H9 (cell line): Measurements from ENCODE around the gene ELP1. TPM values are rescaled to one million over a fixed set of nuclear protein-coding genes. Genes with fewer than 3 reads are reported as not detected.

Experiments used
- DNase-seq: peaks from one replicate; pipeline ENCODE4 v3.0.0-alpha.2; 2017
- H2AFZ ChIP-seq: one replicate; pipeline ENCODE4 v1.6.1; 2013; ENCODE audit warnings: mild to moderate bottlenecking, low read length, control low read depth, moderate library complexity
- H2AK5ac ChIP-seq: 2 replicates; pipeline ENCODE4 v1.6.1; 2013; ENCODE audit warnings: low read length, control low read depth, mixed read lengths; ENCODE audit not compliant: insufficient read length
- H2BK120ac ChIP-seq: one replicate; pipeline ENCODE4 v1.6.1; 2013; ENCODE audit warnings: low read depth, mild to moderate bottlenecking, low read length, control low read depth, inconsistent platforms; ENCODE audit not compliant: poor library complexity, severe bottlenecking
- H2BK12ac ChIP-seq: 2 replicates; pipeline ENCODE4 v1.6.1; 2013; ENCODE audit warnings: low read length, control low read depth, mixed read lengths, low read depth; ENCODE audit not compliant: insufficient read length
- H2BK15ac ChIP-seq: 2 replicates; pipeline ENCODE4 v1.6.1; 2013; ENCODE audit warnings: low read depth, low read length, control low read depth
- H2BK20ac ChIP-seq: one replicate; pipeline ENCODE4 v1.6.1; 2013; ENCODE audit warnings: low read depth, mild to moderate bottlenecking, low read length, control low read depth, inconsistent platforms; ENCODE audit not compliant: poor library complexity, severe bottlenecking
- H2BK5ac ChIP-seq: 2 replicates; pipeline ENCODE4 v1.6.1; 2013; ENCODE audit warnings: low read length, control low read depth, mixed read lengths; ENCODE audit not compliant: insufficient read length
- H3K14ac ChIP-seq: 2 replicates; pipeline ENCODE4 v1.6.1; 2013; ENCODE audit warnings: low read length, control low read depth; ENCODE audit not compliant: insufficient read depth
- H3K18ac ChIP-seq: 2 replicates; pipeline ENCODE4 v1.6.1; 2013; ENCODE audit warnings: low read depth, mild to moderate bottlenecking, mixed read lengths, low read length, control low read depth; ENCODE audit not compliant: insufficient read length
- H3K23ac ChIP-seq: 2 replicates; pipeline ENCODE4 v1.6.1; 2013; ENCODE audit warnings: low read length, control low read depth, mixed read lengths, low read depth; ENCODE audit not compliant: insufficient read length
- H3K23me2 ChIP-seq: 2 replicates; pipeline ENCODE4 v1.6.1; 2013; ENCODE audit warnings: low read depth, mild to moderate bottlenecking, mixed read lengths, low read length, control low read depth; ENCODE audit not compliant: insufficient read length, poor library complexity, severe bottlenecking
- H3K27ac ChIP-seq: 2 replicates; pipeline ENCODE4 v1.5.1; 2013; ENCODE audit warnings: low read length, control low read depth, mixed read lengths, low read depth; ENCODE audit not compliant: insufficient read length
- H3K27me3 ChIP-seq: 2 replicates; pipeline ENCODE4 v1.6.1; 2013; ENCODE audit warnings: low read length, control low read depth, inconsistent platforms; ENCODE audit not compliant: insufficient read depth
- H3K4ac ChIP-seq: 2 replicates; pipeline ENCODE4 v1.6.1; 2013; ENCODE audit warnings: low read depth, mild to moderate bottlenecking, control low read depth, inconsistent platforms, low read length, moderate library complexity
- H3K4me1 ChIP-seq: 2 replicates; pipeline ENCODE4 v1.6.1; 2013; ENCODE audit warnings: low read length, control low read depth, inconsistent platforms; ENCODE audit not compliant: insufficient read depth
- H3K4me2 ChIP-seq: 2 replicates; pipeline ENCODE4 v1.6.1; 2013; ENCODE audit warnings: low read length, control low read depth, mixed read lengths; ENCODE audit not compliant: insufficient read length, insufficient read depth
- H3K56ac ChIP-seq: 2 replicates; pipeline ENCODE4 v1.6.1; 2013; ENCODE audit warnings: low read depth, mild to moderate bottlenecking, mixed read lengths, low read length, control low read depth; ENCODE audit not compliant: insufficient read length
- H3K79me1 ChIP-seq: 2 replicates; pipeline ENCODE4 v1.6.1; 2013; ENCODE audit warnings: low read depth, mild to moderate bottlenecking, moderate library complexity, low read length, control low read depth, inconsistent platforms; ENCODE audit not compliant: insufficient read depth, poor library complexity, severe bottlenecking
- H3K79me2 ChIP-seq: 2 replicates; pipeline ENCODE4 v1.6.1; 2013; ENCODE audit warnings: low read length, control low read depth, inconsistent platforms; ENCODE audit not compliant: insufficient read depth
- H3K9ac ChIP-seq: 2 replicates; pipeline ENCODE4 v1.6.1; 2013; ENCODE audit warnings: low read length, control low read depth, mixed read lengths; ENCODE audit not compliant: insufficient read length; ENCODE audit errors: extremely low read depth
- H3K9me3 ChIP-seq: one replicate; pipeline ENCODE4 v1.6.1; 2013; ENCODE audit warnings: low read depth, low read length, inconsistent platforms; ENCODE audit not compliant: control insufficient read depth
- H3T11ph ChIP-seq: one replicate; pipeline ENCODE4 v1.6.1; 2013; ENCODE audit warnings: mild to moderate bottlenecking, low read length, control low read depth, inconsistent platforms
- H4K20me1 ChIP-seq: one replicate; pipeline ENCODE4 v1.6.1; 2013; ENCODE audit not compliant: control insufficient read depth, insufficient read length, insufficient read depth
- H4K5ac ChIP-seq: 2 replicates; pipeline ENCODE4 v1.6.1; 2013; ENCODE audit warnings: low read depth, mild to moderate bottlenecking, mixed read lengths, low read length, control low read depth; ENCODE audit not compliant: insufficient read length
- H4K8ac ChIP-seq: replicated peaks from 2 replicates; pipeline ENCODE4 v1.6.1; 2013; ENCODE audit warnings: low read length, control low read depth, mixed read lengths, low read depth; ENCODE audit not compliant: insufficient read length
- H4K91ac ChIP-seq: 2 replicates; pipeline ENCODE4 v1.6.1; 2013; ENCODE audit warnings: low read depth, mild to moderate bottlenecking, moderate library complexity, mixed read lengths, low read length, control low read depth; ENCODE audit not compliant: insufficient read length
- H3K27ac Mint-ChIP-seq, 3 experiments: 2 replicates in 2 of 3; 3 replicates in 1 of 3; pipeline ENCODE4 v1.8.0; 2020 to 2021; ENCODE audit warnings: mixed read lengths in 3 of 3, mild to moderate bottlenecking in 1 of 3, moderate library complexity in 1 of 3
- H3K27me3 Mint-ChIP-seq: 2 replicates; pipeline ENCODE4 v1.8.0; 2021; ENCODE audit warnings: low read depth, mild to moderate bottlenecking, moderate library complexity, mixed read lengths
- H3K36me3 Mint-ChIP-seq, 3 experiments: 2 replicates in 2 of 3; 3 replicates in 1 of 3; pipeline ENCODE4 v1.8.0; 2020 to 2021; ENCODE audit warnings: low read depth in 3 of 3, mixed read lengths in 3 of 3; ENCODE audit not compliant: insufficient read depth in 1 of 3
- H3K4me1 Mint-ChIP-seq, 2 experiments: 2 replicates each; pipeline ENCODE4 v1.8.0; 2020; ENCODE audit warnings: mixed read lengths in 2 of 2
- H3K4me3 Mint-ChIP-seq, 2 experiments: 2 replicates in 1 of 2; 3 replicates in 1 of 2; pipeline ENCODE4 v1.8.0; 2020 to 2021; ENCODE audit warnings: mild to moderate bottlenecking in 2 of 2, mixed read lengths in 2 of 2, moderate library complexity in 1 of 2
- H3K9me3 Mint-ChIP-seq, 2 experiments: 2 replicates in 1 of 2; 3 replicates in 1 of 2; pipeline ENCODE4 v1.8.0; 2020; ENCODE audit warnings: mild to moderate bottlenecking in 2 of 2, mixed read lengths in 2 of 2, moderate library complexity in 1 of 2
- total RNA-seq: library from RNA; stranded (reverse); gene quantifications from 2 replicates; pipeline ENCODE4 v1.2.1, GENCODE V29; 2021
- TF ChIP-seq, protein P1 (sequence below): fragments of 200-600 bp; sonication (generic); conservative IDR thresholded peaks from 3 replicates; pipeline ENCODE4 v1.8.0; 2021; ENCODE audit warnings: antibody characterized with exemption, mild to moderate bottlenecking

The ELP1 gene
- total RNA-seq, 1 experiment from 2014 or later: 38.7 TPM

DNA sequence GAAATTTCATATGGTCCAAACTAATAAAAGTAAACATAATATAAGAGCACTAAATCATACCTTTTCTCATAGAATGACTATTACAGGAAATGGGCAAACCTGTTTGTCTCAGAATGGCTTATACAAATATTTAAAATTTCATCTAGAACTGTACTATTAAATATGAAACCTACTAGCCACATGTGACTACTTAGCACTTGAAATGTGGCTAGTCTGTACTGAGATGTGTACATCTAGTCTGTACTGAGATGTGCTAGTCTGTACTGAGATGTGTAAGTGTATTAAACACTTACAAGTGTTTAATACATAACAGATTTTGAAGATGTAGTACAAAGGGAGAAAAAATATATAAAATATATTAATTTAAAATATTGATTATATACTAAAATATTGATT is 22.7 kb upstream of the ELP1 start:
- Histone ChIP-seq H3K27ac (no peak overlapping the region), H2BK20ac (no peak overlapping the region), H2AK5ac (no peak overlapping the region), H2AFZ (no peak overlapping the region), H3K23me2 (no peaks in the 10 kb centered on the region), H3K4me1 (no peaks in the 10 kb centered on the region), H2BK120ac (no peak overlapping the region), H2BK5ac (no peak overlapping the region), H3K79me1 (no peaks in the 10 kb centered on the region), H3T11ph (no peak overlapping the region), H2BK15ac (no peak overlapping the region), H3K9ac (no peak overlapping the region), H3K79me2 (no peaks in the 10 kb centered on the region), H3K4ac (no peak overlapping the region), H3K18ac (no peak overlapping the region), H3K4me2 (no peak overlapping the region), H3K23ac (no peak overlapping the region), H3K14ac (no peak overlapping the region), H4K20me1 (no peaks in the 10 kb centered on the region), H3K56ac (no peak overlapping the region), H2BK12ac (no peak overlapping the region), H4K8ac (no peak overlapping the region), H4K91ac (no peak overlapping the region), H3K27me3 (no peaks in the 10 kb centered on the region), H4K5ac (no peak overlapping the region), H3K9me3 (no peaks in the 10 kb centered on the region)
- DNase-seq: no peak
- no peak overlapping the region for H3K4me3 Mint-ChIP-seq
- H3K4me1 Mint-ChIP-seq: no peaks in the 10 kb centered on the region
- H3K36me3 Mint-ChIP-seq: peaks cover 2 to 3% (median 3%) of the 10 kb centered on the region in 3 experiments
- H3K27ac Mint-ChIP-seq: no peak overlapping the region
- H3K9me3 Mint-ChIP-seq: no peaks in the 10 kb centered on the region
- TF ChIP-seq, protein P1, sequence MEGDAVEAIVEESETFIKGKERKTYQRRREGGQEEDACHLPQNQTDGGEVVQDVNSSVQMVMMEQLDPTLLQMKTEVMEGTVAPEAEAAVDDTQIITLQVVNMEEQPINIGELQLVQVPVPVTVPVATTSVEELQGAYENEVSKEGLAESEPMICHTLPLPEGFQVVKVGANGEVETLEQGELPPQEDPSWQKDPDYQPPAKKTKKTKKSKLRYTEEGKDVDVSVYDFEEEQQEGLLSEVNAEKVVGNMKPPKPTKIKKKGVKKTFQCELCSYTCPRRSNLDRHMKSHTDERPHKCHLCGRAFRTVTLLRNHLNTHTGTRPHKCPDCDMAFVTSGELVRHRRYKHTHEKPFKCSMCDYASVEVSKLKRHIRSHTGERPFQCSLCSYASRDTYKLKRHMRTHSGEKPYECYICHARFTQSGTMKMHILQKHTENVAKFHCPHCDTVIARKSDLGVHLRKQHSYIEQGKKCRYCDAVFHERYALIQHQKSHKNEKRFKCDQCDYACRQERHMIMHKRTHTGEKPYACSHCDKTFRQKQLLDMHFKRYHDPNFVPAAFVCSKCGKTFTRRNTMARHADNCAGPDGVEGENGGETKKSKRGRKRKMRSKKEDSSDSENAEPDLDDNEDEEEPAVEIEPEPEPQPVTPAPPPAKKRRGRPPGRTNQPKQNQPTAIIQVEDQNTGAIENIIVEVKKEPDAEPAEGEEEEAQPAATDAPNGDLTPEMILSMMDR: no peak
- H3K27me3 Mint-ChIP-seq: no peaks in the 10 kb centered on the region
